GM19351 (cell line): ENCODE results near the gene PPP1R1B.

Experiments
- ATAC-seq: cut with Tn5 transposase; IDR thresholded peaks from one replicate; pipeline ENCODE4 v1.9.1; 2021; ENCODE audit warnings: mild to moderate bottlenecking, moderate library complexity; ENCODE audit not compliant: unreplicated experiment

PPP1R1B gene

DNA sequence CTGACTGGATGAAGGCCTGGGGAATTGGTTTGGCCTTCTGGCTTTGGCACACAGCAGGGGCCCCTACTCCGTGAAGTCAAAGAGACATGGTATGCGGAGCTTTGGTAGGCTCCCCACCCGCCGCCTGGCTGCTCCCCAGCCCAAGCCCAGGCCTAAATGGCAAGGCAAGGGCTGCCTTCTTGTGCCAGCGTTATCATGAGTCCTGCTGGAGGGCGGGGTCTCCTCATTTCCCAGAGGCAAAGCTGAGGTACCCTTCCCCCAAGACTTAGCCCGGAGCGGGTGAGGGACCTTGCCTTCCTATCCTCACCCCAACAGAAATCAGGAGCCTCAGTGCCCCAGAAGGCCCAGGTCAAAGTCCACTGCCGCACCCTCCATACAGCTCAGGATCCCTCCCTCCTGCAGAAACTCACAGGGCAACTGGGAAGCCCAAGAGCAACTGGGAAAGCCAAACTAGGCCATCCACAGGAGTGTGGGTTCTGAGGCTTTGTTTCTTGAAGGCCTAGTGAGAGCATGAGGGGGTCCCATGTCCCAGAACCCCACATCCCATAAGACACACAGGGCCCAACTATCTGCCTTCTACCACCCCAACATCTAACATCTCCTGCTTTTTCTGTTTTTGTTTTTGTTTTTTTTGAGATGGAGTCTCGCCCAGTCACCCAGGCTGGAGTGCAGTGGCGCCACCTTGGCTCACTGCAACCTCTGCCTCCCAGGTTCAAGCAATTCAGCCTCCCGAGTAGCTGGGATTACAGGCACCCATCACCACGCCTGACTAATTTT, 51.8 kb downstream of the PPP1R1B start:
- no peak for ATAC-seq

DNA sequence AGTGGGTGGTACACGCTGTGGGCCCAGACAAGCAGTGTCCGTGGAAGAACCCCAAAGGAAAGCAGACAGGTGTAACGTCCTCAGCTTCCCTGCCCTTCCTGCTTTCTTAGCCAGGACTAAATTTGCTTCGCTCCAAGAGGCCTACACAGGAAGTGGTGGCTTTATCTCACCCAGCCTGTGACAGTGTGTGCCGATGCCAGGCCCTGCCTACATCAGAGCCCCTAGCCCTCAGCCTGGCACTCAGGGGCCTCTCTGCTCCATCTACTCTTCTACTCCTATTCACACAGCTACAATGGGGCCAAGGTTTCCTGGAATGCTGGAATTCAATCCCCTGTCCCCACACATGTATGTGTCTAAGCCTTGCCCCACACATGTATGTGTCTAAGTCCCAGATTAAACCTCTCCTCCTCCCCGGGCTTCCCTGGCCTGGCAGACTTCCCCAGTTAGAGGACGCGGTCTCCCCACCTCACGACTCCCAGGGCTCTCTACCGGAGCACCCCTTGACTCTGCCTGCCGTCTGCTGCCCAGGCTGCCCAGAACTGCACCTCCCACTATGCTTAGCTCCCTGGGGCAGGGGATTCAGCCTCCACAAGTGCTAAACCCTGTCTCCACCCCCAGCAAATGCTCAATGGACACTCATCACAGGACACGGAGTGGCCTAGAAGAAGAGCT, 52.9 kb downstream of the PPP1R1B start:
- no peak for ATAC-seq

DNA sequence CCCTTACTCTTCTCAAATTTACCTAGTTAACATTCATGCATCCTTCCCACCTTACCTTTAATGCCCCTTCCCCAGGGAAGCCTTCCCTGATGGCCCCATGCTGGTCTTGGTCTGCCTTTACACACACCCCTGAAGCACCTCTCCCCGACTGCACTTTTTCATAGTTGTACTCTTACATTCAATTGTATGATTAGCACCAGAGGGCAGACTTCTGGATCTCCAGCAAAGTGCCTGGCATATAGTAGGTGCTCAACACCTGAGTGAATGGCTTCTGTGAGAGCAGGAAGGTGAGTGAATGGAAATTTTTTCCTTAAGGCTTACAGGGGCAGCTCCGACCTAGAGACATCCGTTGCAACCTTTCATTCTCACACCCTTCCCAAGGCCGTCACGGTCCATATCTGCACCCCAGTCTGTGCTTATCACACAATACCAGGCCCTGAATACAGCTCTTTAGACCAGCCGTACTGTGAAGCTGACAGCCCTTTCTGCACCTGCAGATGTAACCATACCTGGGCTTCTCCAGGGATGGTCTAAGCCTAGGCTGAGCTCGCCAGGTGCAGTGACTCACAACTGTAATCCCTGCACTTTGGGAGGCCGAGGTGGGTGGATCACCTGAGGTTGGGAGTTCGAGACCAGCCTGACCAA, 56.7 kb downstream of the PPP1R1B start:
- no peak for ATAC-seq

DNA sequence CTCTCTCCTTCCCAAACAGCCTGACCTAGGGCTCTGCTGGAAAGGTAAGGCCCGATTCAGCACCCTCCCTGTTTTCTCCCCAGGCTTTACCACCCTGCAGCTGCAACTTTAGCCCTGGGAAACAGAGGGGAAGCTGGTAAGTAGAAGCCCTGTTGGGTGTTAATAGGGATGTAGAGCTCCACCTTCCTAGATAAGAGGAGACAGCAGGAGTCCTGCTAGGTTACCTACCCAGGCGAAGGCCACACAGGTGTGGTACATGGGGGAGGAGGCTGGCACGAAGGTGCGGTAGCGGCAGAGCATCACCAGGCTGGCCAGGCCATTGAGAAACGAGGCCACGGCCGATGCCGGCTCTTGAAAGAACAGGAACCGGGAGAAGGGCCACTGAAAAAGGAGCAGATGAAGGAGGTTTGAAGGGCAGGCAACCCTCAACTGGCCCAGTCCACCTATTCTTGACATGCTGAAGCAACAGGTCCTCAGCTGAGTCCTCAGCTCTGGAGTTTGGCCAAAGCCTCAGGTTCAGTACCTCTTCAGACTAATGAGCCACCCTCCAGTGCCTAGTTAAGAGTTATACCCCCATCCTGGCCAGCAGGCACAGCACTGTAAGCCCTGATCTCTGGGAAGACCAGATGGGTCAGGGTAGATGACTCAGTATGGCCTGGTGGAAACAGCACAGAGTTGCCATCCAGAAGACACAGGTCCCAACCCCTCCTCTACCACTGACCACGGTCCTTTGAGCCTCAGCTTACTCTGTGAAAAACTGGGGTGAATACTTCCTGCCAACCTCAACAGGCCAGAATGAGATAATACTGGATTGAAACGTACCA, 57.8 kb downstream of the PPP1R1B start:
- ATAC-seq: no peak
